ENCODE measurements around the gene MEMO1.
"Not testable (repeated sequence)": the region's sequence is repeated elsewhere in the genome, so short reads cannot be mapped to it uniquely, and the experiment has no call there.

Gene MEMO1

GRCh38 chr2:31865215-31865614, 145.6 kb downstream of the MEMO1 start:
- H3K9me3 ChIP-seq (replicated peaks in 1 of 11): no peaks in the 10 kb centered on the region
- H3K36me3 ChIP-seq: peaks cover 9 to 51% (median 31%) of the 10 kb centered on the region in 11 experiments; a peak in 18 of 22 replicates
- no peaks in the 10 kb centered on the region; a peak in 1 of 22 replicates for H4K20me1 ChIP-seq
- no peak overlapping the region for H3K9ac ChIP-seq
- H3K4me2 ChIP-seq: no peak overlapping the region
- H3K27me3 ChIP-seq: no peaks in the 10 kb centered on the region
- no peak for TF ChIP-seq Cebpa-rat (IDR thresholded peaks at IDR 0.05)
- H3K4me1 ChIP-seq: peaks cover 0 to 12% (median 0%) of the 10 kb centered on the region in 10 experiments; a peak in 5 of 20 replicates
- H3K27ac ChIP-seq: no peak overlapping the region
- no peak overlapping the region for H3K4me3 ChIP-seq

DNA sequence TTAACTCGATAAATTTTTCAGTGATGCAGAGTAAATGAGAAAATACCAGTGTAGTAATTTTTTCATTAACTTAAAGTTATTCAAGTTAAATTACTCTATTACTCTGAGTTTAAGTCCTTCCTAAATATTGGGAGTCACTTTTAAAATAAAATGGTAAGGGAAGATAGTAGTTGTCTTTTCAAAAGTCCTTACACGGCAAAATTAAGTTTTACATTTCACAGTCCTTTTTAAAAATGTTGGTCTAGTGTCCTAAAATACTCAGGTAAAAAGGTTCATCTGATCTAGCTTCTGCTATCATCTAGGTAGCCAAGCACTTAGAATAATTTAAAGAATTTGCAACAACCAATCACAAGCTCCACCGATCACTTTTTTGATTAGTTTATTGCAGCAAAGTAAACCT, 146.9 kb downstream of the MEMO1 start:
- no peak overlapping the region for H3K4me3 ChIP-seq
- H3K4me2 ChIP-seq: no peak overlapping the region
- H3K27ac ChIP-seq: no peak overlapping the region
- no peaks in the 10 kb centered on the region for H3K9me3 ChIP-seq (replicated peaks in 1 of 11)
- peaks cover 9 to 55% (median 31%) of the 10 kb centered on the region in 11 experiments; a peak in 18 of 22 replicates for H3K36me3 ChIP-seq
- TF ChIP-seq Cebpa-rat (IDR thresholded peaks at IDR 0.05): no peak
- peaks cover 0 to 19% (median 0%) of the 10 kb centered on the region in 10 experiments; a peak in 8 of 20 replicates for H3K4me1 ChIP-seq
- H3K27me3 ChIP-seq: no peaks in the 10 kb centered on the region
- H4K20me1 ChIP-seq: no peaks in the 10 kb centered on the region
- no peak overlapping the region for H3K9ac ChIP-seq

DNA sequence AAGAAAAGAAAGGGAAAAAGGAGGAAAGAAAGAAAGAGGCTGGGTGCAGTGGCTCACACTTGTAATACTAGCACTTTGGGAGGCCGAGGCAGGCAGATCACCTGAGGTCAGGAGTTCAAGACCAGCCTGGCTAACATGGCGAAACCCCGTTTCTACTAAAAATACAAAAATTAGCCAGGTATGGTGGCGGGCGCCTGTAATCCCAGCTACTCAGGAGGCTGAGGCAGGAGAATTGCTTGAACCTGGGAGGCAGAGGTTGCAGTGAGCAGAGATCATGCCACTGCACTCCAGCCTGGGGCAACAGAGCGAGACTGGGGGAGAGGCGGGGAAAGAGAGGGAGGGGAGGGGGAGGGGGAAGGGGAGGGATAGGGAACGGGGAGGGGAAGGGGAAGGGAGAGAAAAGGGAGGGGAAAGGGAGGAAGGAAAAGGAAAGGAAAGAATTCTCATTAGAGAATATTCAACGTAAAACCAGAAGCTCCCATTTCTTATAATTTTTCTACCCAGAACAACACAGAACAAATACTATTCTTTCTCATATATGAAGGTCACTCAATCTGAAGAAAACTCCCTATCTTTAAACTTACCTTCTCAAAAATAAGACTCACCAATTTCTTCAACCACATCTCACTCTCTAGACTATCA, 147.7 kb downstream of the MEMO1 start:
- Histone ChIP-seq H3K4me1 (peaks cover 0 to 16% (median 0%) of the 10 kb centered on the region in 10 experiments; a peak in 5 of 20 replicates), H3K36me3 (peaks cover 9 to 48% (median 30%) of the 10 kb centered on the region in 11 experiments; a peak in 18 of 22 replicates)
- not testable (repeated sequence) for H3K4me2 ChIP-seq; H3K4me3 ChIP-seq; H3K9me3 ChIP-seq (replicated peaks in 1 of 11); H3K27ac ChIP-seq; H3K27me3 ChIP-seq; H3K9ac ChIP-seq; H4K20me1 ChIP-seq

GRCh38 chr2:31859959-31860358, 150.8 kb downstream of the MEMO1 start:
- Histone ChIP-seq H3K36me3 (peaks cover 6 to 44% (median 20%) of the 10 kb centered on the region in 11 experiments; a peak in 19 of 22 replicates), H3K27me3 (no peaks in the 10 kb centered on the region), H3K9ac (no peak overlapping the region), H3K4me1 (peaks cover 0 to 16% (median 0%) of the 10 kb centered on the region in 10 experiments; a peak in 4 of 20 replicates), H3K4me3 (no peak overlapping the region), H4K20me1 (no peaks in the 10 kb centered on the region), H3K4me2 (no peak overlapping the region), H3K27ac (no peak overlapping the region), H3K9me3 (replicated peaks in 1 of 11) (no peaks in the 10 kb centered on the region)
- TF ChIP-seq Cebpa-rat (IDR thresholded peaks at IDR 0.05): no peak

DNA sequence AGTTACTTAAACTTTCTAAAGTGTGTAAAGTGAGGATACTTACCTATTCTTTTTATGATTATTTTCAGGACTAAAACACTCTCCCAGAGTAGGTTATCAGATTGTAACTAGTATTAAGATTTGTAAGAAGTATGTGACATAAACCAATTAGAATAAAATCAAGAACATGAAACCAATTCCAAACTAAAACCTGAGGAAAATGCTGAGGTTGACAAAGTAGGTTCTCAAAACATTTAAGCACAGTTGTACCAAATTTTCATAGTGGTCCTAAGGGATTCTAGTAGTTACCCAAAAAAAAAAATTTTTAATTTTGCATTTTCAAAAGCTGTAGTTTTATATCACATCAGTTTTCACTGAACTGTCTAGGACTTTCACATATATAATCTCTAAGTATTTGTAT, 157.3 kb downstream of the MEMO1 start:
- no peak for TF ChIP-seq Cebpa-rat (IDR thresholded peaks at IDR 0.05)

GRCh38 chr2:31842150-31842549, 168.7 kb downstream of the MEMO1 start:
- not testable (repeated sequence) for H4K20me1 ChIP-seq, H3K4me3 ChIP-seq, H3K9ac ChIP-seq, H3K4me2 ChIP-seq, H3K4me1 ChIP-seq, H3K27me3 ChIP-seq, H3K27ac ChIP-seq
- Histone ChIP-seq H3K36me3 (peaks cover 0 to 41% (median 11%) of the 10 kb centered on the region in 11 experiments; a peak in 17 of 22 replicates), H3K9me3 (replicated peaks in 1 of 11) (peaks cover 0 to 11% (median 7%) of the 10 kb centered on the region in 11 experiments; a peak in 12 of 22 replicates)

More for the DNA sequence above, 157.3 kb downstream of the MEMO1 start:
- no peak overlapping the region for H3K27ac ChIP-seq
- H3K4me1 ChIP-seq: 0 out of 20 replicates have a peak, but pooled peaks cover 0 to under 1% (median 0%) of the 10 kb centered on the region in 10 experiments
- no peaks in the 10 kb centered on the region for H3K27me3 ChIP-seq
- no peak overlapping the region for H3K4me3 ChIP-seq
- peaks cover 0 to 56% (median 20%) of the 10 kb centered on the region in 11 experiments; a peak in 13 of 22 replicates for H3K36me3 ChIP-seq
- no peaks in the 10 kb centered on the region for H4K20me1 ChIP-seq
- H3K9ac ChIP-seq: no peak overlapping the region
- no peaks in the 10 kb centered on the region for H3K9me3 ChIP-seq (replicated peaks in 1 of 11)
- H3K4me2 ChIP-seq: no peak overlapping the region

DNA sequence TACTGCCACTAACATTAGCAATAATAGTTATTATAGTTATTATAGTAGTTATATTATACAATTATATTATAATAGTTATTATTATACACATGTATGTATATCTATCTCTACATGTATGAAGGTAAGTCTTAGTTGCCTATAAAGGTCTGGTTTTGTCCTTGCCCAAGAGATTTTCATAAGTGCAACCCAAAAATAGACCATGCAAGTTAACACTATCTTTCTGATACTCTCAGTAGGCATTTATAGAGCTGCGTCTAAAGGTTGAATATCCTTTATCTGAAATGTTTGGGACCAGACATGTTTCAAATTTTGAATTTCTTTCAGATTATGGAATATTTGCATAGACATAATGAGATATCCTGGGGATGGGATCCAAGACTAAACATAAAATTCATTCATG, 175.4 kb downstream of the MEMO1 start:
- Histone ChIP-seq H3K9me3 (replicated peaks in 1 of 11) (peaks cover 3 to 15% (median 7%) of the 10 kb centered on the region in 11 experiments; a peak in 20 of 22 replicates), H4K20me1 (no peaks in the 10 kb centered on the region), H3K36me3 (no peaks in the 10 kb centered on the region), H3K4me3 (no peak overlapping the region), H3K9ac (no peak overlapping the region), H3K4me1 (no peaks in the 10 kb centered on the region), H3K4me2 (no peak overlapping the region), H3K27ac (no peak overlapping the region), H3K27me3 (no peaks in the 10 kb centered on the region)
- no peak for TF ChIP-seq Cebpa-rat (IDR thresholded peaks at IDR 0.05)

- no peak for TF ChIP-seq Cebpa-rat (IDR thresholded peaks at IDR 0.05)
- H3K9ac ChIP-seq: no peak overlapping the region
Observed at GRCh38 chr2:31832363-31832762, 178.4 kb downstream of the MEMO1 start.

DNA sequence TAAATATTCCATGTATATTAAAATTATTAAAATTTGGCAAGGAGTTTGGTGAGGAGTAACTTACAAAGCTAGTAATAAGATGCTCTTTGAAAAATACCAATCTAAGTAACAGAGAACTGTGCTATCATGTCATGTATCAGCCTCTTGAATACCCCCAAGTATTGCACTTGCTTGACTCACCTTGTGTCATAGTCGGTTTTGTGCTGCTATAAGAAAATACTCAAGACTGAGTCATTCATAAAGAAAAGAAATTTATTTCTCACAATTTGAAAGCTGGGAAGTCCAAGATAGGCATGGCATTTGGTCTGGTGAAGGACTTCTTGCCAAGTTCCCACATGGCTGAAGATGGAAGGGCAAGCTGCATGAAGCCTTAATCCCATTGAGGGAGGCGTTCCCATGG, 179.2 kb downstream of the MEMO1 start:
- Histone ChIP-seq H3K9ac (no peak overlapping the region), H3K9me3 (replicated peaks in 1 of 11) (peaks cover 15 to 52% (median 30%) of the 10 kb centered on the region in 11 experiments), H3K36me3 (no peaks in the 10 kb centered on the region), H3K4me2 (no peak overlapping the region), H3K4me1 (peaks cover 0 to 9% (median 0%) of the 10 kb centered on the region in 10 experiments; a peak in 1 of 20 replicates), H4K20me1 (no peaks in the 10 kb centered on the region), H3K27ac (no peak overlapping the region), H3K27me3 (no peaks in the 10 kb centered on the region), H3K4me3 (no peak overlapping the region)
- TF ChIP-seq Cebpa-rat (IDR thresholded peaks at IDR 0.05): no peak

More at GRCh38 chr2:31832363-31832762, 178.4 kb downstream of the MEMO1 start:
- H3K4me3 ChIP-seq: no peak overlapping the region
- H3K4me1 ChIP-seq: peaks cover 0 to 9% (median 0%) of the 10 kb centered on the region in 10 experiments; a peak in 1 of 20 replicates
- no peaks in the 10 kb centered on the region for H3K36me3 ChIP-seq
- no peaks in the 10 kb centered on the region for H4K20me1 ChIP-seq
- no peak overlapping the region for H3K27ac ChIP-seq
- no peaks in the 10 kb centered on the region for H3K27me3 ChIP-seq
- no peak overlapping the region for H3K4me2 ChIP-seq
- peaks cover 15 to 45% (median 27%) of the 10 kb centered on the region in 11 experiments for H3K9me3 ChIP-seq (replicated peaks in 1 of 11)

DNA sequence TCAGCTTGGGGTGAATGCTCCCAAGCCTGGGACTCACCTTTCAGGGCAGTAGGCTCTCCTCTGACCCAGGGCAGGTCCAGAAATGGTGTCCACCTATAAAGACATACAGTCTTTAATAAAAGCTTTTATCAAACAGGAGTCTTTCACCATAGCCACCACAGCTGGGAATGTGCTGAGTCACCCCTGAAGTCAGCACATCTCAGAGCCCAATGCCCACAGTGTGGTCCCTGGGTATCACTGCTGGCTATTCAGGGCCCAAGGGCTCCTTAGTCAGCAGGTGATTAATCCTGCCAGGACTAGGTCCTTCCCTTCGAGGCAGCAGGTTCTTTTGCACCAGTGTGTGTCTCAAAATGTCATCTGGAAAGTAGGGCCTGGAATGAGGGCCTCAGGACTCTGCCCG, 181.9 kb downstream of the MEMO1 start:
- Histone ChIP-seq H3K4me1 (peaks cover 0 to 9% (median 0%) of the 10 kb centered on the region in 10 experiments; a peak in 1 of 20 replicates), H3K36me3 (no peaks in the 10 kb centered on the region), H3K9me3 (replicated peaks in 1 of 11) (peaks cover 18 to 63% (median 30%) of the 10 kb centered on the region in 11 experiments), H3K9ac (no peak overlapping the region), H3K27me3 (no peaks in the 10 kb centered on the region), H4K20me1 (no peaks in the 10 kb centered on the region), H3K4me2 (no peak overlapping the region), H3K4me3 (no peak overlapping the region), H3K27ac (peak overlapping the region in 1 of 11 experiments; percentile 0; a peak in 1 of 22 replicates)
- TF ChIP-seq Cebpa-rat (IDR thresholded peaks at IDR 0.05): no peak
